Tibial artery (tissue), 4 donors: ENCODE results near the gene YBX2.
A peak's percentile ranks its signal among the peaks of the same experiment; 100 is the strongest.

Experiments
- DNase-seq, 2 donors: peaks; one replicate each; pipeline ENCODE4 v3.0.0-alpha.2; 2019
- H3K27ac ChIP-seq, 2 donors: fragments of 200-600 bp; sonication (generic) in 1 of 2; 1 replicate in 1 of 2; 2 replicates in 1 of 2; pipeline ENCODE4 v1.5.1; 2018 to 2019; ENCODE audit warnings: mild to moderate bottlenecking in 1 of 2
- H3K27me3 ChIP-seq, 2 donors: fragments of 200-600 bp; sonication (generic) in 1 of 2; one replicate each; pipeline versions ENCODE4 v1.5.1 to v1.6.0; 2016 to 2019
- H3K36me3 ChIP-seq, 3 donors: fragments of 200-600 bp; sonication (generic) in 2 of 3; one replicate each; pipeline ENCODE4 v1.5.1; 2016 to 2019; ENCODE audit warnings: mild to moderate bottlenecking in 2 of 3
- H3K4me1 ChIP-seq, 4 donors: fragments of 200-600 bp; sonication (generic) in 2 of 4; 1 replicate in 3 of 4; 2 replicates in 1 of 4; pipeline ENCODE4 v1.5.1; 2016 to 2019
- H3K4me3 ChIP-seq, 2 donors: fragments of 200-600 bp; sonication (generic) in 1 of 2; 1 replicate in 1 of 2; 2 replicates in 1 of 2; pipeline ENCODE4 v1.5.1; 2018 to 2019; ENCODE audit warnings: mild to moderate bottlenecking in 2 of 2
- H3K9me3 ChIP-seq, 3 donors: fragments of 200-600 bp; sonication (generic) in 1 of 3; one replicate each; pipeline ENCODE4 v1.5.1; 2016 to 2019
- CTCF ChIP-seq, 2 experiments: fragments of 200-600 bp in 1 of 2; fragments of 450-650 bp in 1 of 2; IDR thresholded peaks; one replicate each; pipeline ENCODE4 v1.5.1; 2017 to 2019; ENCODE audit warnings: antibody characterized with exemption in 2 of 2, mild to moderate bottlenecking in 1 of 2, moderate library complexity in 1 of 2
- intact Hi-C: fragments of 100-400 bp; cut with DNase I; formaldehyde crosslinking; loops from one replicate; pipeline ENCODE4 v1.15.0; 2023; ENCODE audit warnings: low total_unique reads

The YBX2 gene

DNA sequence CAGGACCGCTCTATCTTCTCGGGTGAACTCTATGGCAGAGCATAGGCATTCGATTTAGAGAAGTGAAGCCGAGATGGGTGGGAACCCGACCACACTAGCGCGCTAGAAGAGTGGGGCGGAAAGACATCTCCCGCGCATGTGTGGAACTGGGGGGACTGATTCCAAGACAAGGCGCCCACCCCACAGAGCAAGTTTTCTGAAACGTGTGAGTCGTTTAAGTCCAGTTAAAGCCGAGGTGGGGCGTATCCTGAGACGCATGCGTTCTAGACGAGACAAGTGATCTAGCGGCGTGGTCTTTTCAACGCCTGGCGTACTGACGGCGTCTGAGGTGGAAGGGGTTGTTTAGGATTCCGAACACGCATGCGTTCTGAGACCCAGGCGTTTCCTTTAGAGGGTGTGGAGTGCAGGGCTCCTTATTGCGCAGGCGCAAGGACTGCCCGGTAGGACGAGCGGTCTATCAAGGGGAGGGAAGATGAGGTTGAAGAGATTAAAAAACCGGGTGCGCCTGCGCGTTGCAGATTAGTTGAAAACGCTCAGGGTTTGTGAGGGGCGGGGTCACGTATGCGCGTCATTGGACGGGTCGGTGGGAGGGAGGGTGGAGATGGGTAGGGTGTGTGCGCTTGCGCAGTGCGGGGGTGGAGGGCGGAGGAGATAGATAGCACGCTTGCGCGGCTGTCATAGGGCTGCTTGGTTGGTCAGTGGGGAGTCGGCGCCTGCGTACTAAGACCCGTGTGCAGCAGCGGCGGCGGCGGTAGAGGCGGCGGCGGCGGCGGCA is 12.7 kb upstream of the YBX2 start, which contains the start of gene EIF5A:
EIF5A (plus strand) TSS at position 718 of the 775 bp plus-strand sequence. CDS start 2,008 bp downstream, outside the sequence.
- DNase-seq = peak; percentile 99 to 100
- intact Hi-C loops = no loop called here
- peaks cover 0 to 34% (median 27%) of the 10 kb centered on the region in 4 donors for H3K4me1 ChIP-seq
- H3K27me3 ChIP-seq = peaks cover 0 to 2% of the 10 kb centered on the region in 2 donors
- TF ChIP-seq CTCF (IDR thresholded peaks at IDR 0.05) = peak in 1 of 2 experiments; percentile 3
- peaks cover 23 to 30% (median 25%) of the 10 kb centered on the region in 3 donors for H3K36me3 ChIP-seq
- H3K9me3 ChIP-seq = no peaks in the 10 kb centered on the region
- H3K4me3 ChIP-seq = peak within 1 kb of the TSS; percentile 91 to 98
- peak within 1 kb of the TSS; percentile 95 to 99 for H3K27ac ChIP-seq

GRCh38 chr17:7304179-7304578 is 9.7 kb upstream of the YBX2 start:
- intact Hi-C loops = loop anchor here (5.0 kb wide), 1 partner anchor 42 kb away; the partner anchor contains the start of gene CLDN7
- TF ChIP-seq CTCF (IDR thresholded peaks at IDR 0.05) = no peak

GRCh38 chr17:7296189-7296861 is 1.9 kb upstream of the YBX2 start:
- H3K4me1 ChIP-seq = peaks cover 0 to 44% (median 32%) of the 10 kb centered on the region in 4 donors
- peaks cover 0 to 48% of the 10 kb centered on the region in 2 donors for H3K27me3 ChIP-seq
- peak; percentile 74 to 94 for DNase-seq
- H3K36me3 ChIP-seq = no peaks in the 10 kb centered on the region
- H3K4me3 ChIP-seq = peak overlapping the region; percentile 6 to 27
- intact Hi-C loops = loop anchor here (1.0 kb wide), 1 partner anchor 16 kb away; no protein-coding TSS in a partner anchor
- H3K27ac ChIP-seq = peak overlapping the region; percentile 29 to 61
- no peaks in the 10 kb centered on the region for H3K9me3 ChIP-seq
- peak; percentile 92 to 98 for TF ChIP-seq CTCF (IDR thresholded peaks at IDR 0.05)

More at GRCh38 chr17:7304179-7304578, 9.7 kb upstream of the YBX2 start:
- Histone ChIP-seq H3K27me3 (peaks cover 0 to 6% of the 10 kb centered on the region in 2 donors), H3K9me3 (no peaks in the 10 kb centered on the region), H3K4me3 (no peak overlapping the region), H3K27ac (no peak overlapping the region), H3K36me3 (peaks cover 0 to under 1% (median 0%) of the 10 kb centered on the region in 3 donors), H3K4me1 (peaks cover 0 to 12% (median 9%) of the 10 kb centered on the region in 4 donors)
- no peak for DNase-seq

GRCh38 chr17:7295230-7296180 is 1.1 kb upstream of the YBX2 start:
- no peak for TF ChIP-seq CTCF (IDR thresholded peaks at IDR 0.05)
- peak overlapping the region; percentile 29 to 61 for H3K27ac ChIP-seq
- H3K9me3 ChIP-seq = no peaks in the 10 kb centered on the region
- peak overlapping the region; percentile 6 to 40 for H3K4me3 ChIP-seq
- H3K27me3 ChIP-seq = peaks cover 0 to 57% of the 10 kb centered on the region in 2 donors
- peaks cover 0 to 44% (median 32%) of the 10 kb centered on the region in 4 donors for H3K4me1 ChIP-seq
- H3K36me3 ChIP-seq = no peaks in the 10 kb centered on the region
- intact Hi-C loops = loop anchor here (1.0 kb wide), 1 partner anchor 15 kb away; no protein-coding TSS in a partner anchor
- DNase-seq = no peak
